H1 (cell line): ENCODE measurements around the gene AKR1D1. TPM values are rescaled to one million over a fixed set of nuclear protein-coding genes. Genes with fewer than 3 reads are reported as not detected.

Experiments used
- CTCF ChIA-PET: fragments of 300-600 bp; sonication (Branson Sonifier 250); formaldehyde crosslinking; loops from one replicate; lab custom pipeline; 2021; ENCODE audit not compliant: partially characterized antibody; lab: Charles Lee
- POLR2A ChIA-PET: fragments of 300-600 bp; sonication (Branson Sonifier 250); formaldehyde crosslinking; loops from one replicate; lab custom pipeline; 2021; ENCODE audit warnings: inconsistent platforms; ENCODE audit not compliant: partially characterized antibody; lab: Charles Lee
- DNase-seq, 2 experiments: peaks; one replicate each; pipeline versions ENCODE4 v3.0.0 to v3.0.0-alpha.2; 2010 to 2022; ENCODE audit warnings: low spot score in 2 of 2, low read depth in 1 of 2, mixed read lengths in 1 of 2
- FAIRE-seq: peaks from 2 replicates; lab custom pipeline; 2011; peaks lifted over from hg19 to GRCh38; lab: Jason Lieb, UNC
- H2AFZ ChIP-seq: 2 replicates; pipeline ENCODE4 v1.8.1; 2012; ENCODE audit warnings: low read length, inconsistent platforms
- H2AK5ac ChIP-seq: 2 replicates; pipeline ENCODE4 v1.6.1; 2013; ENCODE audit warnings: low read depth, low read length
- H2BK120ac ChIP-seq: replicated peaks from 2 replicates; pipeline ENCODE3; 2013; ENCODE audit warnings: low read depth, low read length, inconsistent platforms
- H2BK12ac ChIP-seq: 2 replicates; pipeline ENCODE4 v1.6.1; 2013; ENCODE audit warnings: low read depth, low read length
- H2BK15ac ChIP-seq: 2 replicates; pipeline ENCODE4 v1.6.1; 2013; ENCODE audit warnings: low read length
- H2BK20ac ChIP-seq: 2 replicates; pipeline ENCODE4 v1.6.1; 2013; ENCODE audit warnings: low read length
- H2BK5ac ChIP-seq: 2 replicates; pipeline ENCODE4 v1.6.1; 2013; ENCODE audit warnings: low read depth, low read length
- H3K14ac ChIP-seq: 2 replicates; pipeline ENCODE4 v1.6.1; 2013; ENCODE audit warnings: inconsistent platforms; ENCODE audit not compliant: insufficient read length
- H3K18ac ChIP-seq: 2 replicates; pipeline ENCODE4 v1.6.1; 2013; ENCODE audit warnings: low read length; ENCODE audit errors: extremely low read depth
- H3K23ac ChIP-seq: 2 replicates; pipeline ENCODE4 v1.6.1; 2013; ENCODE audit warnings: inconsistent platforms; ENCODE audit not compliant: insufficient read length
- H3K23me2 ChIP-seq: 2 replicates; pipeline ENCODE4 v1.6.1; 2013; ENCODE audit warnings: low read depth, low read length
- H3K27ac ChIP-seq: 2 replicates; pipeline ENCODE4 v1.6.1; 2011; ENCODE audit warnings: low read depth, low read length, inconsistent platforms
- H3K27me3 ChIP-seq, 4 experiments: replicated peaks in 1 of 4; 1 replicate in 1 of 4; 2 replicates in 3 of 4; pipeline versions ENCODE4 v1.6.1 to v1.8.1; 2011 to 2013; ENCODE audit warnings: low read length in 3 of 4, mild to moderate bottlenecking in 3 of 4, inconsistent platforms in 2 of 4, mixed read lengths in 2 of 4, moderate library complexity in 1 of 4; ENCODE audit not compliant: control insufficient read depth in 3 of 4, insufficient read depth in 3 of 4; ENCODE audit errors: extremely low read depth in 1 of 4
- H3K36me3 ChIP-seq, 4 experiments: 2 replicates each; pipeline versions ENCODE4 v1.6.1 to v1.8.1; 2011 to 2013; ENCODE audit warnings: mild to moderate bottlenecking in 4 of 4, low read length in 3 of 4, moderate library complexity in 2 of 4, control low read depth in 1 of 4, inconsistent platforms in 1 of 4; ENCODE audit not compliant: insufficient read depth in 4 of 4, control insufficient read depth in 2 of 4
- H3K4ac ChIP-seq: replicated peaks from 2 replicates; pipeline ENCODE3; 2013; ENCODE audit warnings: low read length, low read depth, mixed read lengths, inconsistent platforms; ENCODE audit not compliant: insufficient read length
- H3K4me1 ChIP-seq, 4 experiments: replicated peaks in 1 of 4; 1 replicate in 1 of 4; 2 replicates in 3 of 4; pipeline versions ENCODE4 v1.6.1 to v1.8.1; 2011 to 2013; ENCODE audit warnings: low read length in 3 of 4, inconsistent platforms in 2 of 4, mixed read lengths in 1 of 4; ENCODE audit not compliant: insufficient read depth in 4 of 4, control insufficient read depth in 3 of 4
- H3K4me2 ChIP-seq, 2 experiments: 2 replicates each; pipeline versions ENCODE4 v1.6.1 to v1.8.1; 2011 to 2013; ENCODE audit warnings: low read depth in 2 of 2, low read length in 2 of 2, control low read depth in 1 of 2, inconsistent platforms in 1 of 2, mild to moderate bottlenecking in 1 of 2; ENCODE audit not compliant: insufficient read depth in 1 of 2
- H3K4me3 ChIP-seq, 4 experiments: fragments of 200-600, 300-600 bp in 1 of 4; sonication (generic), shearing (Covaris generic), sonication (Bioruptor Twin) in 1 of 4; 2 replicates each; pipeline versions ENCODE4 v1.5.1 to v1.8.1; 2011 to 2016; ENCODE audit warnings: low read length in 4 of 4, low read depth in 3 of 4, control low read depth in 2 of 4, inconsistent platforms in 2 of 4, mild to moderate bottlenecking in 2 of 4, mixed read lengths in 1 of 4, moderate library complexity in 1 of 4; ENCODE audit not compliant: insufficient read depth in 2 of 4; ENCODE audit errors: extremely low read depth in 1 of 4
- H3K56ac ChIP-seq: replicated peaks from 2 replicates; pipeline ENCODE3; 2013; ENCODE audit warnings: low read depth, mild to moderate bottlenecking, mixed read lengths, low read length, inconsistent platforms; ENCODE audit not compliant: insufficient read length
- H3K79me1 ChIP-seq: 2 replicates; pipeline ENCODE4 v1.6.1; 2013; ENCODE audit warnings: low read depth, low read length, control low read depth
- H3K79me2 ChIP-seq, 2 experiments: 2 replicates each; pipeline versions ENCODE4 v1.6.1 to v1.8.1; 2012 to 2013; ENCODE audit warnings: low read length in 2 of 2, mild to moderate bottlenecking in 2 of 2, inconsistent platforms in 1 of 2; ENCODE audit not compliant: insufficient read depth in 2 of 2, control insufficient read depth in 1 of 2
- H3K9ac ChIP-seq, 4 experiments: replicated peaks in 1 of 4; 1 replicate in 1 of 4; 2 replicates in 3 of 4; pipeline versions ENCODE4 v1.6.1 to v1.8.1; 2011 to 2013; ENCODE audit warnings: low read depth in 3 of 4, low read length in 3 of 4, control low read depth in 2 of 4, mild to moderate bottlenecking in 2 of 4, moderate library complexity in 2 of 4, inconsistent platforms in 1 of 4; ENCODE audit errors: extremely low read depth in 1 of 4
- H3K9me3 ChIP-seq, 2 experiments: 2 replicates each; pipeline versions ENCODE4 v1.6.1 to v1.8.1; 2012 to 2013; ENCODE audit warnings: mild to moderate bottlenecking in 2 of 2, moderate library complexity in 2 of 2, control low read depth in 1 of 2, inconsistent platforms in 1 of 2, low read depth in 1 of 2, low read length in 1 of 2, mixed read lengths in 1 of 2; ENCODE audit not compliant: insufficient read depth in 2 of 2
- H4K20me1 ChIP-seq, 2 experiments: replicated peaks in 1 of 2; 2 replicates each; pipeline versions ENCODE3 to v1.8.1; 2011 to 2013; ENCODE audit warnings: inconsistent platforms in 2 of 2, low read length in 2 of 2, mild to moderate bottlenecking in 1 of 2; ENCODE audit not compliant: insufficient read depth in 2 of 2, control insufficient read depth in 1 of 2
- H4K5ac ChIP-seq: 2 replicates; pipeline ENCODE4 v1.6.1; 2013; ENCODE audit warnings: low read length, low read depth, mixed read lengths, inconsistent platforms; ENCODE audit not compliant: insufficient read length
- H4K8ac ChIP-seq: 2 replicates; pipeline ENCODE4 v1.8.0; 2013; ENCODE audit warnings: mild to moderate bottlenecking, moderate library complexity, low read length, inconsistent platforms; ENCODE audit not compliant: insufficient read depth; ENCODE audit errors: extremely low read depth
- H4K91ac ChIP-seq: replicated peaks from 2 replicates; pipeline ENCODE3; 2013; ENCODE audit warnings: low read length, mixed read lengths, inconsistent platforms; ENCODE audit not compliant: insufficient read length
- CBX5 ChIP-seq: fragments of 300-800, 300-1000 bp; sonication (generic); IDR thresholded peaks from 2 replicates; pipeline ENCODE4 v1.7.1; 2016; ENCODE audit warnings: antibody characterized with exemption, low read length, low read depth
- EZH2 ChIP-seq: fragments of 200-600 bp; sonication (generic); IDR thresholded peaks from 2 replicates; pipeline ENCODE4 v1.7.1; 2012; ENCODE audit warnings: low read depth, mild to moderate bottlenecking, moderate library complexity, low read length, inconsistent platforms; ENCODE audit not compliant: severe bottlenecking
- JUND ChIP-seq: IDR thresholded peaks from 2 replicates; pipeline ENCODE4 v1.6.1; 2011; ENCODE audit warnings: mild to moderate bottlenecking, improper control_type of control experiment, low read length
- KDM1A ChIP-seq: fragments of 200-600, 300-600 bp; sonication (generic); IDR thresholded peaks from 2 replicates; pipeline ENCODE4 v1.7.1; 2016; ENCODE audit warnings: mild to moderate bottlenecking, low read length, borderline replicate concordance
- KDM4A ChIP-seq: IDR thresholded peaks from one replicate; pipeline ENCODE4 v1.7.1; 2012; ENCODE audit warnings: low read depth, mild to moderate bottlenecking, moderate library complexity, low read length, inconsistent platforms; ENCODE audit not compliant: severe bottlenecking
- MAFK ChIP-seq: IDR thresholded peaks from 2 replicates; pipeline ENCODE4 v1.6.1; 2012; ENCODE audit warnings: low read depth, mild to moderate bottlenecking, improper control_type of control experiment, low read length
- SAP30 ChIP-seq: fragments of 300-600 bp; sonication (generic); IDR thresholded peaks from 2 replicates; pipeline ENCODE4 v1.7.1; 2012; ENCODE audit warnings: low read length, moderate library complexity, mild to moderate bottlenecking, inconsistent platforms; ENCODE audit not compliant: insufficient read depth, insufficient replicate concordance
- TBP ChIP-seq: IDR thresholded peaks from 2 replicates; pipeline ENCODE4 v1.6.1; 2011; ENCODE audit warnings: low read depth, low read length, improper control_type of control experiment
- WGBS, 2 experiments: shearing (Covaris generic) in 1 of 2; methylation state at CpG; one replicate each; pipeline versions ENCODE4 v1.1.6 to v1.1.7; 2013 to 2015; ENCODE audit warnings: low lambda C conversion rate in 2 of 2, mixed read lengths in 2 of 2, inconsistent platforms in 1 of 2, low coverage in 1 of 2, missing lambda C conversion rate in 1 of 2; ENCODE audit not compliant: insufficient replicate concordance in 2 of 2, insufficient coverage in 1 of 2, insufficient read length in 1 of 2; ENCODE audit errors: extremely low coverage in 1 of 2, missing lambda C conversion rate in 1 of 2; 5-methylcytosine and 5-hydroxymethylcytosine counted together
- polyA plus RNA-seq, 7 experiments: library from polyadenylated mRNA; depleted of rRNA in 3 of 7; stranded (reverse) in 5 of 7; unstranded in 2 of 7; fragments of >200 nt in 5 of 7; fragments of 200-250 nt in 2 of 7; gene quantifications; 1 replicate in 5 of 7; 2 replicates in 1 of 7; 4 replicates in 1 of 7; pipeline versions ENCODE4 v1.2.1 to v1.2.3, GENCODE V29; 2011 to 2013; ENCODE audit warnings: missing spikeins in 2 of 7, mixed read lengths in 2 of 7
- total RNA-seq: library from RNA; stranded (reverse); fragmentation: NEBNext Ultra II Directional; extraction: Animal tissue kit (Norgen Biotek cat#: 25700); gene quantifications from 2 replicates; pipeline ENCODE4 v1.2.1, GENCODE V29; 2021
- TF ChIP-seq, protein P1 (sequence below): IDR thresholded peaks from 2 replicates; pipeline ENCODE4 v1.6.1; 2012; ENCODE audit warnings: inconsistent platforms

Gene AKR1D1
- total and polyA plus RNA-seq, 2 of the 8 experiments (the other 6 are each of a cell fraction or from before 2014, with no cell fraction given), result not detected

DNA sequence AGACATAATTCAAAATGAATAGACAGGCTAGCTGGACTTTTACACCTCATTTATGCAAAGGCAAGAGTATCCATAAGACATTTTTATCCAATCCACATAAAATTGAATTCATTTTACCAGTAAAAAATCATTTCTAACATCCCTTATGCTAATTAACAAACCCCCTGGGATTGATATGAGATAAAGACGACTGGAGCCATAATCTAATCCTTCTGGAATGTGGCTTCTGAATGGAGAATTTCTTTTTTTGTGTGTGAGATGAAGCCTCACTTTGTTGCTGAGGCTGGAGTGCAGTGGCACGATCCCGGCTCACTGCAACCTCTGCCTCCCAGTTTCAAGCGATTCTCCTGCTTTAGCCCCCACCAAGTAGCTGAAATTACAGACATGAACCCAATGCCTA, 90.4 kb downstream of the AKR1D1 start:
- no peak overlapping the region for H3K14ac ChIP-seq
- no peak overlapping the region for H2AFZ ChIP-seq
- H3K18ac ChIP-seq, result peak overlapping the region; percentile 65; the same call in 1 of the 2 replicates
- no peak overlapping the region for H3K4ac ChIP-seq
- H2BK5ac ChIP-seq, result peak overlapping the region; percentile 98; the same call in 1 of the 2 replicates
- no peaks in the 10 kb centered on the region for H3K23me2 ChIP-seq
- no peak overlapping the region for H3K23ac ChIP-seq
- H3K4me3 ChIP-seq, result no peak overlapping the region
- peak overlapping the region; percentile 59 for H4K5ac ChIP-seq
- TF ChIP-seq JUND (no peak), KDM1A (no peak), SAP30 (no peak), MAFK (no peak), CBX5 (no peak), KDM4A (no peak), TBP (no peak), EZH2 (no peak)
- TF ChIP-seq, protein P1, sequence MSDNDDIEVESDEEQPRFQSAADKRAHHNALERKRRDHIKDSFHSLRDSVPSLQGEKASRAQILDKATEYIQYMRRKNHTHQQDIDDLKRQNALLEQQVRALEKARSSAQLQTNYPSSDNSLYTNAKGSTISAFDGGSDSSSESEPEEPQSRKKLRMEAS, result no peak
- H2BK20ac ChIP-seq, result peak overlapping the region; percentile 63
- POLR2A ChIA-PET, result interaction anchor here (1.1 to 5.7 kb wide), 5 partner anchors 8 to 293 kb away, joined by 3 to 26 read pairs (median 4); partner anchors contain the start of gene TRIM24
- no peak overlapping the region for H3K4me2 ChIP-seq
- no peaks in the 10 kb centered on the region for H3K79me1 ChIP-seq
- no peak for FAIRE-seq
- peaks cover 13 to 28% (median 26%) of the 10 kb centered on the region in 4 experiments; a peak in 6 of 7 replicates for H3K4me1 ChIP-seq
- H4K8ac ChIP-seq, result no peak overlapping the region; the same call in 1 of the 2 replicates
- peak overlapping the region; percentile 38 for H3K56ac ChIP-seq
- no peaks in the 10 kb centered on the region for H4K20me1 ChIP-seq
- no peak overlapping the region for H3K9ac ChIP-seq
- no peak overlapping the region for H2BK15ac ChIP-seq
- H4K91ac ChIP-seq, result peak overlapping the region; percentile 94
- H3K27me3 ChIP-seq, result no peaks in the 10 kb centered on the region
- WGBS, 2 experiments, result 57% methylated on average over 4 of the region's 4 CpGs; no CpG with 5 or more reads in 1 of the 2 experiments
- CTCF ChIA-PET, result interaction anchor here (0.7 to 1.6 kb wide), 9 partner anchors 26 to 575 kb away, joined by 3 to 5 read pairs (median 4); no protein-coding TSS in a partner anchor
- H2BK120ac ChIP-seq, result peak overlapping the region; percentile 39
- no peak for DNase-seq
- H2AK5ac ChIP-seq, result no peak overlapping the region
- H3K36me3 ChIP-seq, result peaks cover 0 to 19% (median 4%) of the 10 kb centered on the region in 4 experiments; a peak in 3 of 8 replicates
- peaks cover 9 to 24% of the 10 kb centered on the region in 2 experiments for H3K9me3 ChIP-seq
- peak overlapping the region; percentile 32; the same call in 1 of the 2 replicates for H3K27ac ChIP-seq
- H3K79me2 ChIP-seq, result no peaks in the 10 kb centered on the region
- H2BK12ac ChIP-seq, result no peak overlapping the region
